Stimulated activated CD4-positive, alpha-beta T cell treated with anti-CD3 and anti-CD28 coated beads, Interleukin-1b, Interleukin-23, amount 100 ng/mL, for 1 hour (primary cell): ENCODE data around the gene USB1.

ENCODE experiments used
- DNase-seq, 2 donors: peaks; one replicate each; pipeline ENCODE4 v3.0.0-alpha.2; 2020; ENCODE audit warnings: low read depth in 2 of 2

USB1 gene

DNA sequence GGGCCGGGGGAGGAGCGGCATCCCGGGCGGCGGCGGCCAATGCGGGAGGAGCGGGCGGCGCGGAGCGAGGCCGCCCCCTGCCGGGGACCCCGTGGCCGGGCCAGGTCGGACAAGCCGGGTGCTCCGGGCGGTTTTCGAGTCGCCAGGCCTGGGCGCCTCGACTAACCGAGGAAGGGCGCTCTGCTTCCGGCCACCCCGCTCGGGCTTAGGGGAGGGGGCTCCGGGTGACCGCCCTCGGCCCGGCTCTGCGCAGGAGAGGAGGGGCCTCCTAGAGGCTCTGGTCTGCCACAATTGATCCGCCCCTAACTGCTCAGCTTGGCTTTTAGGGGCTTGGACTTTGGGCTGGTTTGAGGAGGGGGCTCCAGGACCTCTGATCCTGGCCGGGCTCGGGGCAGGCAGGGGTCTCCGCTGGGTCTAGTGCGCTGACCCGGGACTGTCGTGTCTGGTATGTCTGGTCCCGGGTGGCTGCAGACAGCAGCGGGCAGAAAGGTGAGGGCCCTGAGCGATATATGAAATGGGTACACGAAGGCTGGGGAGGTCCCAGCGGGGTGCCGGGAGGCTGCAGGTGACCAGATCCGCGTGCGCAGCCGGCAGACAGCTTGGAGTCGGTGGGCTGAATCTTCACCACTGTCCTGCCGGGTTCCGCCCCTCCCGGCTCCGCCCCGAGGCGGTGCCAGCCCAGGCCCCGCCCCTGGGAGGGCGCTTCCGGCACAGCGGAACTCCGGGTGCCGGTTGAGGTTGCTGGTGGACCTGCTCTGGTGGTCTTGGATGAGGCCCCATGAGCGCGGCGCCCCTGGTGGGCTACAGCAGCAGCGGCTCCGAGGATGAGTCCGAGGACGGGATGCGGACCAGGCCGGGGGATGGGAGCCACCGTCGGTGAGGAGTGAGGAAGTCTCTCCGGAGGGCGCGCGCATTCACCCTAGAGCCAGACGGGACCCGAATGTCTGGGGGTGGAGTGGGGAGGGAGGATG lies at the start of gene USB1:
TSS of gene USB1 (plus strand) at position 702 of the 971 bp plus-strand sequence. CDS start at position 779, 77 bp downstream.
- DNase-seq = peak; percentile 65 to 78

GRCh38 chr16:57952909-57953308 lies 48.3 kb upstream of the USB1 start:
- DNase-seq = no peak

- no peak for DNase-seq
These were observed 47.4 kb upstream of the USB1 start for GRCh38 chr16:57953857-57954256.

DNA sequence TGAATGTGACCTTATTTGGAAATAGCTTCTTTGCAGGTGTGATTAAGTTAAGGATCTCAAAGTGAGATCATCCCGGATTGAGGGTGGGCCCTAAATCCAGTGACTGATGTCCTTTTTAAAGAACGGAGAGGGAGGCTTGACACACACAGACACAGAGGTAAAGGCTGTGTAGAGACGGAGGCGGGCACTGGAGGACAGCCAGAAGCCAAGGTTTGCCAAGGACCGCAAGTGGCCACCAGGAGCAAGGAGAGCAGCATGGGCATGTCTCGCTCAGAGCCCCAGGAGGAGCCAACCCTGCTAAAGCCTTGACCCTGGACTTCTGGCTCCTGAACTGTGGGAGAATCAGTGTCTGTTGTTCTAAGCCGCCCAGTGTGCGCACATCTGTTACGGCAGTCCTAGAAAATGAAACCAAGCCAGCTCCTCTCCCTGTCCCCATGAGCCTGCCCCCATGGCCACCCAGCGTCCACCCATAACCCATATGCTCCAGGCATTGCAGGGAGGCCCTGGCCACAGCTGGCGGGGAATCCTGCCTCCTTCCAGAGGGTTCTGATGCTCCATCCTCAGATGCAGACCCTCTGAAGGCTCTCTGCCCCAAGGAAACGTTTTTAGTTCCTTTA lies 45.5 kb upstream of the USB1 start:
- no peak for DNase-seq

- no peak for DNase-seq
These were observed 44.9 kb upstream of the USB1 start for GRCh38 chr16:57956270-57956808.

DNA sequence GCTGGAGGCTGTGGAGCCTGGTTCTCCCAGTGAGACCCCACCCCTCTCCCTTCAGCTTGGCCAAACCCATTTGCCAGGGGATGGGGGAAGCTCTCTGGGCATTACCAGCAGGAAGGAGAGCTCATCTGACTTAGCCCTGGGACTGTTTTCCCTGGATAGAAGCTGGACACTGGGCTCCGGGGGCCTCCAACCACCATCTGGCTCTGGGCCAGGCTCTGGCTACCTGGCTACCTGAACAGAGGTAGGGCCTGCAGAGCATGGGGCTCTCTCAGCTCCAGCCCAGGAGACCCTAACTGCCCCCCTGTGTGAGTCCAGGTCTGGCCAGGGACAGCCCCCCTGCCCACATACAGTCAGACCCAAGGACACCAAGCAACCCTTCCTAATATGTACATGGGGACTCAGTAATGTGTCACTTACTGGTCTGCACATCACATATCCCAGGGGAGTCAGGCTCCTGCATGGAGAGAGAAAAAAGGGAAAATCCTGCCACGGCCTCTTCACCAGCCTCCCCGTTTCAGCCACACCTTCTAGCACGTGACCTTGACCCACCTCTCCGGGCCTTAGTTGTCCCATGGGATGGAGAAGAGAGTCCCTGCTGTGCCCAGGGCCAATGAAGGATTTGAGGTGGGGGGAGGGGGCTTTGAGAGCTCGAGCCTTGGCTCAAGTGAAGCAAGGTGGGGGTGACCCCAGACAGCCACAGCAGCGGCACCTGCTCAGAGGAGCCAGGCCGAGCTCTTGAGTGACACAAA lies 44.1 kb upstream of the USB1 start:
- DNase-seq = no peak

DNA sequence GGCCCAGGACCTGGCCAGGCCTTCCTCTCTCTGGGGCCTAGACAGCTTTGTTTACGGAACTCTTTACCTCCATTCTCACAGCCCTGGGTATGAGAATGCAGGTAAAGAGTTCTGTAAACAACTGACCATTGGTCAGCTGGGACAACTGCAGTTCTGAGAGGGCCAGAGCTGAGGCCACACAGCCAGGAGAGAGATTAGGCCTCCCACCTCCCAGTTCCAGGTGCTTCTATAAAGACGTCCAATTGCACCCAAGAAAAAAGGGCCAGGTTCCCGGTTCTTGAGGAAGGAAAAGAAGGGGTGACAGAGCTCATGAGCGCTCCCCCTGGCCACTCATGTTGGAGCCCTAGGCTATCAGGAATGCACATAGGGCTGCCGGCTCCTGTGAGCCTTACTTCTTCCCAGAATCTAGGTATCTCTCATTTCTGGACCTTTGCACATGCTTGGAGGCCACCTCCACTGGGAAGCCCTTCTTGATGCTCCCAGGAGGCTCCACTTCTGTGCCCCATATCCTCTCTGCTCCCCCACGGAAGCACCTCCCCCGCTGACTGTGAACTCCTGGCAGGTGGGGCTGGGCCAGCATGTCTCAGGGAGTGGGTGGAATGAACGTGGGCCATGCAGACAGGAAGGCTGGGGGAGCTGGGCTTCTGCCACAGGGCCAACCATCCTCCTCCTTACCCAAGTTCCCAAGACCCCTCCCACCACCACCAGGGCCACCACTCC lies 43.4 kb upstream of the USB1 start:
- DNase-seq = no peak

- no peak for DNase-seq
These were observed 42.7 kb upstream of the USB1 start for GRCh38 chr16:57958544-57958943.

GRCh38 chr16:57959121-57959520 lies 42.1 kb upstream of the USB1 start:
- DNase-seq = no peak

- no peak for DNase-seq
These were observed 41.4 kb upstream of the USB1 start for GRCh38 chr16:57959804-57960203.

GRCh38 chr16:57960310-57960709 lies 40.9 kb upstream of the USB1 start:
- no peak for DNase-seq

DNA sequence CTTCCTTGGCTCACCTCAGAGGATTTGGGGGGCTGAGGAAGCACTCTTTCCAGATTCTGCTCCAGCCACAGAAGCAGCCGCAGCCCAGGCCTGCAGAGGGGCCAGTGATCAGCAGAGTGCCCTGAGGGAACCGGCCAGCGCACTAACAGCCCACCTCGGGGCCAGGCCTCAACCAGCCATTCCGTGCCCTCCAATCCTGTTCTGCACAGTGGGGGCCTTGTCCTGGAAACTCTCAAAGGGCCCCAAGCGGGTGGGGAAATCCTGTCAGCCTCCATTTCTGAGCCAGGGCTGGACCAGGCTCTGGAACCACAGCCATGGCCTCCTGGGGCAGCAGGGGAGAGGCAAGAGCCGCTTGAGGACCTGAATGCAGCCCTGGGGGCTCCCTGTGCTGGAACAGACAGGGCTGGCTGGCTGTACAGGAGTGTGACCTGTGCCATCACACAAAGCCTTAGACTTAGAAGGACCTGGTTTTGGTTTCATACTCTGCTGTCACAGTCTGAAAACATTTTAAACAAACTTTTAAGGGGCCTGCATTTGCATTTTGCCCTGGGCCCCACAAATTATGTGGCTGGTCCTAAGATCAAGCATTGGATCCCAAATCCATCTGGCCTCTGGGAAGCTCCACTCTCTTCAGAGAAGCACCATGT lies 40.3 kb upstream of the USB1 start:
- DNase-seq = no peak

GRCh38 chr16:57961538-57961937 lies 39.7 kb upstream of the USB1 start:
- no peak for DNase-seq

- no peak for DNase-seq
These were observed 39.2 kb upstream of the USB1 start for GRCh38 chr16:57962046-57962445.

- DNase-seq = no peak
These were observed 38.5 kb upstream of the USB1 start for GRCh38 chr16:57962756-57963155.

- DNase-seq = no peak
These were observed 37.0 kb upstream of the USB1 start for GRCh38 chr16:57964157-57964700.

- DNase-seq = no peak
These were observed 34.9 kb upstream of the USB1 start for GRCh38 chr16:57966204-57966771.

GRCh38 chr16:57966986-57967385 lies 34.2 kb upstream of the USB1 start:
- no peak for DNase-seq

DNA sequence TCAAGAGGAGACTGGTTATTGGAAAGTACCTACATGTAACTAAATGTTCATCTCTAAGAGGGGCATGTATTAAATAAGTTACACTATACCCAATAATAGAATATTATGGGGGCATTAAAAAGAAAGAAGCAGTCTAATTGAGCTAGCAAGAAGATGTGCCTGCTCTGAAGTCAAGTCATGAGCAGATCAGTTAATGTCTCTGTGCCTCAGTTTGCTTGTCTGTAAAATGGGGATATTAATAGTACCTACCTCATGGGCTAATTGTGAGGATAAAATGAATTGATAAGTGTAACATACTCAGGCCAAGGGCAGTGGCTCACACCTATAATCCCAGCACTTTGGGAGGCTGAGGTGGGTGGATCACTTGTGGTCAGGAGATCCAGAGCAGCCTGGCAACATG lies 33.3 kb upstream of the USB1 start:
- DNase-seq = no peak

GRCh38 chr16:57969451-57970123 lies 31.6 kb upstream of the USB1 start:
- DNase-seq = no peak
